Prostate gland (tissue), 2 donors: ENCODE data around the gene MAD1L1.

Source experiments
- CTCF ChIP-seq, 4 experiments: fragments of 200-600 bp in 2 of 4; fragments of 450-650 bp in 2 of 4; sonication (generic) in 2 of 4; IDR thresholded peaks; 1 replicate in 3 of 4; 2 replicates in 1 of 4; pipeline ENCODE4 v1.5.1; 2016 to 2019; ENCODE audit warnings: antibody characterized with exemption in 4 of 4, mild to moderate bottlenecking in 2 of 4, moderate library complexity in 2 of 4
- POLR2A ChIP-seq: fragments of 450-650 bp; IDR thresholded peaks from one replicate; pipeline ENCODE4 v1.6.1; 2016; ENCODE audit warnings: antibody characterized with exemption, mild to moderate bottlenecking

DNA sequence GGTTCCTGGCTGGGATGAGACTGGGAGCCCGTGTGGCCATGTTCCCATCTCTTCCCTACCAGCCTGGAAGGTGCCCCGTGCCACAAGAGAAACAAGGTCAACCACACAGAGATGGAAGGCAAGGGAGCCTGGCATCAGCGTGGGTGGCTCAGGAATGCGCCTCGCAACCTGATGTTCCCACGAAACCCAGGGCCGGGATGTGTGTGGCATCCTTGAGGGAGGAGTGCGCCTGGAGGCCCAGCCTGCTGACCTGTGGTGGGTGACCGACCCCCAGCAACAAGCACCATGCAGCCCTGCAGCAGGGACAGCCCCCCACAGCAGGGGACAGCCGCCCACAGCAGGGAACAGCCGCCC is 295.5 kb downstream of the MAD1L1 start:
- TF ChIP-seq CTCF (IDR thresholded peaks at IDR 0.05): no peak
- no peak for TF ChIP-seq POLR2A
